OCI-LY7 (cell line): ENCODE data around the gene NSMCE1.

Experiments
- EZH2phosphoT487 ChIP-seq: fragments of 200-600 bp; sonication (generic); IDR thresholded peaks from 2 replicates; pipeline ENCODE4 v1.6.1; 2018; ENCODE audit warnings: low read depth, borderline replicate concordance, mild to moderate bottlenecking, mixed run types, antibody characterized with exemption, low read length, moderate library complexity, mixed read lengths
- TF ChIP-seq, protein P1 (sequence below): fragments of 200-600 bp; sonication (generic); conservative IDR thresholded peaks from 2 replicates; pipeline ENCODE4 v1.5.1; 2014; ENCODE audit warnings: mild to moderate bottlenecking, antibody characterized with exemption, low read length, moderate library complexity, mixed read lengths

- TF ChIP-seq, protein P1, sequence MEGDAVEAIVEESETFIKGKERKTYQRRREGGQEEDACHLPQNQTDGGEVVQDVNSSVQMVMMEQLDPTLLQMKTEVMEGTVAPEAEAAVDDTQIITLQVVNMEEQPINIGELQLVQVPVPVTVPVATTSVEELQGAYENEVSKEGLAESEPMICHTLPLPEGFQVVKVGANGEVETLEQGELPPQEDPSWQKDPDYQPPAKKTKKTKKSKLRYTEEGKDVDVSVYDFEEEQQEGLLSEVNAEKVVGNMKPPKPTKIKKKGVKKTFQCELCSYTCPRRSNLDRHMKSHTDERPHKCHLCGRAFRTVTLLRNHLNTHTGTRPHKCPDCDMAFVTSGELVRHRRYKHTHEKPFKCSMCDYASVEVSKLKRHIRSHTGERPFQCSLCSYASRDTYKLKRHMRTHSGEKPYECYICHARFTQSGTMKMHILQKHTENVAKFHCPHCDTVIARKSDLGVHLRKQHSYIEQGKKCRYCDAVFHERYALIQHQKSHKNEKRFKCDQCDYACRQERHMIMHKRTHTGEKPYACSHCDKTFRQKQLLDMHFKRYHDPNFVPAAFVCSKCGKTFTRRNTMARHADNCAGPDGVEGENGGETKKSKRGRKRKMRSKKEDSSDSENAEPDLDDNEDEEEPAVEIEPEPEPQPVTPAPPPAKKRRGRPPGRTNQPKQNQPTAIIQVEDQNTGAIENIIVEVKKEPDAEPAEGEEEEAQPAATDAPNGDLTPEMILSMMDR: no peak
- no peak for TF ChIP-seq EZH2phosphoT487
Observed at GRCh38 chr16:27256861-27257260, 11.7 kb downstream of the NSMCE1 start.
